Stimulated activated CD4-positive, alpha-beta T cell treated with anti-CD3 and anti-CD28 coated beads, TNF-alpha, amount 100 ng/mL, for 48 hours (primary cell): Measurements from ENCODE around the gene ZNF576.
"Not testable (repeated sequence)": the region's sequence is repeated elsewhere in the genome, so short reads cannot be mapped to it uniquely, and the experiment has no call there.

Source experiments
- DNase-seq, 3 donors: peaks; one replicate each; pipeline ENCODE4 v3.0.0-alpha.2; 2020; ENCODE audit warnings: low read depth in 3 of 3

ZNF576 gene

DNA sequence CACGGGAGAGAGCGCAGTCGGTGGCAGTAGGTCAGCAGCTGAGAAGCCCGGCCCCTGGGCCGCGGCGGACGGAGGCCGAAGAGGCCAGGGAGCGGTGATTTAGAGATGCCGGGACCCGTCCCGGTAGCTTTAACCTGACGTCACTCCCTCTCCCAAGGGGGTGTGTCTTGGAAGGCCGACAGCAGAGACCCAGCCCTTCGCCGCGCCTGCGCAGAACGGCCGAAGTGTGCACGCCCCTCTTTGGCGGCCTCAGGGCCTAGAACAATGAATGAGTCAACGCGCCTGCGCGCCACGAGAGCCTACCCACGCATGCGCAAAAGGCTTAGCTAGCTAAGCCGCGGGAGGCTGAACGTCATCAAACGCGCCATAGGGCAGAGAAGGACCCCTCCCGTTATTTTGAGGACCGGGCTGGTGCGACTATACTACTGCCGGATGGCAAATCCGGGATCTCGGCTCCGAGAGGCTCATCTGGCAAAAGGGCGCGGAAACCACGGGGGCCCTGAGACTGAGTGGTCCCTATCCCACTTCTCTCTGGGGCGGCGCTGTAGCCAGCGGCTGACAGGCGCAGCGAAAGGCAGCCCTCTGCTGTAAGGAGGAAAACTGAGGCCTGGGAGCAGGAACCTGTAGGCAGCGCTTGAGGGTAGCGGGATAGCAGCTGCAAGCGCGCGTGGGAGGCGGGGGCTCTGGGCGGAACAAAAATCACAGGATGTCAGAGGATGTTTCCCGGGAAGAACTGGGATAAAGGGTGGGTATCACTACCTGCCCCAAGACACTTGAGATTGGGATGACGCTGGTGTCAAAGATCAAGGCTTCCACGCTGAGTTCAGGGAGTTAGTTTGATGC lies at the start of gene ZNF576, which contains the start of gene IRGQ:
ZNF576 (plus strand) TSS at position 597 of the 843 bp plus-strand sequence. CDS start 514 bp downstream, outside the sequence.
IRGQ (minus strand) TSS at position 136 of the 843 bp plus-strand sequence. CDS start 796 bp downstream, outside the sequence.
- DNase-seq: peak; percentile 99 to 100 (median 99)

DNA sequence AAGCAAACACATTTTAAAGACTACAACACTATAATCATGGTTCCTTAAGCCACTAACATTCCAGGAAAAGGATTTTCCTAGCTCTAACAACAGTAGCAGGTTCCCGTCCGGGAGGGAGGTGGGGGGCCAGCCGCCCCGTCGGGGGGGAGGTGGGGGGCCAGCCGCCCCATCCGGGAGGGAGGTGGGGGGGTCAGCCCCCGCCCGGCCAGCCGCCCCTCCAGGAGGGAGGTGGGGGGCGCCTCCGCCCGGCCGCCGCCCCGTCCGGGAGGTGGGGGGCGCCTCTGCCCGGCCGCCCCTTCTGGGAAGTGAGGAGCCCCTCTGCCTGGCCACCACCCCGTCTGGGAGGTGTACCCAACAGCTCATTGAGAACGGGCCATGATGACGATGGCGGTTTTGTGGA lies 48.5 kb upstream of the ZNF576 start:
- not testable (repeated sequence) for DNase-seq

GRCh38 chr19:43548706-43549105 lies 47.7 kb upstream of the ZNF576 start:
- no peak for DNase-seq

DNA sequence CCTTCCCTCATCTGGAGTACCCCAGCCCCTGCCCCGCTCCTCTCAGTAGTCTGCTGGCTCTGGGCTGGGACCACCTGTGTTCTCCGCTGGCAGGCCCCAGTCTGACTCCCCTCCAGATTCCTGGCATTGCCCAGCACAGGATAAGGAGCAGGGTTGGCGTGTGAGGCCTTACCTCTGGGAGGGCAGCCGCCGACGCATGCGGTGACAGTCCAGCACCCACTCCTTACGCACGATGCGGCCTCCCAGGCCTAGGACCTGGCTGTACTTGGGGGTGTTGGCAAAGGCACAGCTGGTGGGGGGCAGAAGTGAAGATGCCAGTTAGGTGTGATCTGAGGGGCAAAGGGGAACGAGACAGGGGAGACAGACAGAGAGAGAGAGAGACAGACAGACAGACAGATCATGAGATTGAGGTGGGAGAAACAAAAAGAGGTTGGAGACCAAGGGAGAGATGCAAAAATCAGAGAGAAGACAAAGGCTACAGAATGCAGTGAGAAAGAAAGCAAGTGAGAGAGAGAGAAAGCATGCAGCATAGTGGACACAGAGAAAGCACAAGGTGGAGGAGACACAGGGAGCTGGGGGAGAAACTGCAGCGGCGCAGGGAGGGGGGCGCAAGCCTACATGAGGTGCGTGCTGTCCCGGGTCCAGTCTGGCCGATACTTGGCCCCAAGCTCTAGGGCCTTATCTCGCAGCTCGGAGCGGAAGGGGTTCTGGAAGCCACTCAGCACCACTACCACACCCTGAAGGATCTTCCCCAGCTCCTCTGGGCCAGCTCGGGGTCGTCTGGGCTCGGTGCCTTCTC lies 44.8 kb upstream of the ZNF576 start:
- no peak for DNase-seq

DNA sequence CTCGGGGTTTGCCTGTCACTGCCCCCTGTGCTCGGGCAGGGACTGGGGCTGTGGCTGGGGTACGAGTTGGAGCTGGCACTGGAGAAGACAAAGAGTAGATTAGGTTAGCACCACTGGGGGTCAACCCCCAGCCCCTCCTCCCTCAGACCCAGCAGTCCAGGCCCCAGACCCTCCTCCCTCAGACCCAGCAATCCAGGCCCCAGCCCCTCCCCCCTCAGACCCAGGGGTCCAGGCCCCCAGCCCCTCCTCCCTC lies 44.3 kb upstream of the ZNF576 start:
- no peak for DNase-seq

GRCh38 chr19:43552616-43553015 lies 43.8 kb upstream of the ZNF576 start:
- DNase-seq: no peak

DNA sequence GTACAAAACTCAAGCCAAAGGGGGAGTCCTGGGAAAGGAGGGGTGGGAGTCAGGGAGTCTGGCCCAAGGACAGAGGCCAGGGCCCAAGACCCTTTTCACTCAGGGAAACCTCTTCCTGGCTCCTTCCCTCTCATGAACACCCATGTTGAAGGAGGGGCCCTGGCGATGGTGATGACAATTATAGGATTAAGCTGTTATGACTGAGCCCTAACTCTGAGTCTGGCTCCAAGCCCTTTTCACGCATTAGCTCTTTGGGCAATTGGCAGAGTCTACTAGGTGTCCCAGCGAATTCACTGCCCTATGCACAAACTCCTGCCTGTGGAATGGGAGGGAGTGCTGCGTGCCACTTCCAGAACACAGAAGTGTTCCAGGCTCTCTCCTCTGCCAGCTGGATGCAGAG lies 42.7 kb upstream of the ZNF576 start:
- no peak for DNase-seq

GRCh38 chr19:43554317-43554895 lies 42.0 kb upstream of the ZNF576 start:
- no peak for DNase-seq

GRCh38 chr19:43555185-43555770 lies 41.1 kb upstream of the ZNF576 start:
- DNase-seq: peak; percentile 59 to 79 (median 67)

GRCh38 chr19:43560687-43561086 lies 35.7 kb upstream of the ZNF576 start:
- no peak for DNase-seq

DNA sequence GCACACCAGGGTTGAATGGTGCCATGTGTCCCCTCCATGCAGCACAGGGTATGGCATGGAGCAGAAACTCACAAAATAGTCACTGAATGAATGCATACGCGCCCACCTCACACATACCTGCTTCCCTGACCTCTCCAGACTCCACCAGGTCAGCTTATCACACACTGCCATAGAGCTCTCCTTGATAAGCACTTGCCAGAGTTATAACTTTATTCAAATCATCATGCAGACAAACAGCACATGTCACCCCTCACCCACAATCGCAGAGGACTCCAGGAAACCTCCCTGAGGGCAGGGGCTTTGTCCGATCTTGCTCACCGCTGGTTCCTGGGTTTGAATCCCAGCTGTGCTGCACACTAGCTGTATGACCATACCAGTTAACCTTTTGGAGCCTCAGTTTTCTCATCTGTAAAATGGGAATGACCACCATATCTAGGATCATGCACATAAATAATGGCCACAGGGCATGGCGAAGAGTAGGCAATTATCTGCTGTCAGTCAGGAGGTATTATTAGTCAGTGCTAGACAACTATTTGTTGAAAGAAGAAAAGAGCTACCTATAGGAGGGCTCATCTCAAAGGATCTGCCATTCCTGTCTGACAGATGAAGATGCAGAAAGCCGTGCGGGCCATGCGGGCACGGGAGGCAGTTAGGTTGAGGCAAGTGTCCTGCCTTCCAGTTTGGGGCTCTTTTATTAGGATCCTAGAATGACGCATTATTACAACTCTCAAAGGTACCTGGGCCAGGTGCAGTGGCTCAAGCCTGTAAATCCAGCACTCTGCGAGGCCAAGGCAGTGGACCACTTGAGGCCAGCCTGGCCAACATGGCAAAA lies 35.0 kb upstream of the ZNF576 start:
- no peak for DNase-seq

DNA sequence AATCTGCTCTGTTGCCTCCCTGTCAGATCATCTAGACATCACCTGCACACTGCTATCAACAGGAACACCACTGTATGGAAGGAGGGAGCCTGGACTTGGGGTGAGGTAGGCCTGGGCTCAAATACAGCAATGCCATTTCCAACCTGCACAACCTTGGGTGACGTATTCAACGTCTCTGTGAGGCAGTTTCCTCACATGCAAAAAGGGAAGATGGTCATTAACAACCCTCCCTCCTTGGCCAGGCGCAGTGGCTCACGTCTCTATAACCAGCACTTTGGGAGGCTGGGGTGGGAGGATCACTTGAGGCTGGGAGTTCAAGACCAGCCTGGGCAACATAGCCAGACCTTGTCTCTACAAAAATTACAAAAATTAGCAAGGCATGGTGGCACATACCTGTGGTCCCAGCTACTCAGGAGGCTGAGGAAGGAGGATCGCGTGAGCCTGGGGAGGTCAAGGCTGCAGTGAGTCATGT lies 34.1 kb upstream of the ZNF576 start:
- no peak for DNase-seq

- DNase-seq: peak; percentile 31 to 48 (median 45)
These were observed 33.6 kb upstream of the ZNF576 start for GRCh38 chr19:43562698-43563241.

- no peak for DNase-seq
These were observed 32.5 kb upstream of the ZNF576 start for GRCh38 chr19:43563816-43564457.

GRCh38 chr19:43564800-43565199 lies 31.6 kb upstream of the ZNF576 start:
- DNase-seq: no peak

DNA sequence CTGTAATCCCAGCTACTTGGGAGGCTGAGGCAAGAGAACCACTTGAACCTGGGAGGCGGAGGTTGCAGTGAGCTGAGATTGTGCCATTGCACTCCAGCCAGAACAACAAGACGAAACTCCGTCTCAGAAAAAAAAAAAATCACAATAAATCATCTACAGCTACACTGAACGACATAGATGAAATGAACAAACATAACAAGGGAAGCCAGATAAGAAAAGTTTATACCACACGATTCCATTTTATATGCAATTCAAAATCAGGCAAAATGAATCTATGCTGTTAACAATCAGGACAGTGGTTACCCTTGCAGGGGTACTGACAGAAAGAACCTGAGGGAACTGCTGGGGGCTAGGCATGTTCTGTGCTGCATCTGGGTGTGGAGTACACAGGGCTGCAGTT lies 26.7 kb upstream of the ZNF576 start:
- DNase-seq: no peak

- DNase-seq: no peak
These were observed 26.1 kb upstream of the ZNF576 start for GRCh38 chr19:43570174-43570791.

DNA sequence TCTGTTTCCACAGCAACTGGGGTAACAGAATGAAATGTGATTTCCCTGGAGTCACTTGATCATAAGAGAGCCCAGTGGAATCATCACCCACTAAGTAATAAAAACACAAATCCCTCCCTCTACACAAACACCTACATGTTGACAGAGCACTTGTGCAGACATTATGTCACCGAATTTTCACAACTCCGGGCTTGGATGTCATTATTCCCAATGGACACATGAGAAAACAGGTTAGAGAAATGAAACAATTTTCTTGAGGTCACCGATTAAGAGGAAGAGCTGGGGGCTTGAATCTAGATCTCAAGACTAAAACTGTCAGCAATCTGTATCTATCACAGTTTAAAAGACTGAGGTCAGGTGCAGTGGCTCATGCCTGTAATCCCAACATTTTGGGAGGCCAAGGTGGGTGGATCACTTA lies 24.2 kb upstream of the ZNF576 start:
- no peak for DNase-seq

GRCh38 chr19:43574424-43575155 lies 21.8 kb upstream of the ZNF576 start:
- no peak for DNase-seq
